AG04450 (cell line): ENCODE data around the gene MICAL2. TPM values are rescaled to one million over a fixed set of nuclear protein-coding genes. Genes with fewer than 3 reads are reported as not detected.

ENCODE experiments used
- CTCF ChIA-PET: fragments of 300-600, 350-600 bp; formaldehyde crosslinking; extraction: SDS; loops from one replicate; lab custom pipeline; 2022; ENCODE audit warnings: antibody characterized with exemption, inconsistent platforms; lab: Charles Lee
- POLR2A ChIA-PET: fragments of 350-600 bp; formaldehyde crosslinking; extraction: SDS; loops from one replicate; lab custom pipeline; 2021; ENCODE audit warnings: antibody characterized with exemption, inconsistent platforms; lab: Yijun Ruan, JAX
- DNase-seq: peaks from one replicate; pipeline ENCODE4 v3.0.0-alpha.2; 2011; ENCODE audit warnings: low read depth, low spot score
- H3K27ac ChIP-seq: one replicate; pipeline ENCODE4 v1.5.1; 2012; ENCODE audit warnings: low read depth, low read length, control low read depth
- H3K27me3 ChIP-seq: one replicate; pipeline ENCODE4 v1.6.0; 2012; ENCODE audit warnings: low read length; ENCODE audit not compliant: control insufficient read depth, insufficient read depth
- H3K4me3 ChIP-seq: 2 replicates; pipeline ENCODE4 v1.5.1; 2011; ENCODE audit warnings: mild to moderate bottlenecking, low read depth, low read length, control low read depth
- H3K9me3 ChIP-seq: 2 replicates; pipeline ENCODE4 v1.5.1; 2012; ENCODE audit warnings: low read length; ENCODE audit not compliant: control insufficient read depth, insufficient read depth
- polyA plus RNA-seq: library from polyadenylated mRNA; depleted of rRNA; stranded (reverse); fragments of >200 nt; gene quantifications from 2 replicates; pipeline ENCODE4 v1.2.3, GENCODE V29; 2011
- TF ChIP-seq, protein P1 (sequence below): IDR thresholded peaks from 2 replicates; pipeline ENCODE4 v1.5.1; 2011; ENCODE audit warnings: low read depth, low read length, control low read depth, inconsistent platforms

MICAL2 gene
- polyA plus RNA-seq, 1 experiment, result 171 TPM

DNA sequence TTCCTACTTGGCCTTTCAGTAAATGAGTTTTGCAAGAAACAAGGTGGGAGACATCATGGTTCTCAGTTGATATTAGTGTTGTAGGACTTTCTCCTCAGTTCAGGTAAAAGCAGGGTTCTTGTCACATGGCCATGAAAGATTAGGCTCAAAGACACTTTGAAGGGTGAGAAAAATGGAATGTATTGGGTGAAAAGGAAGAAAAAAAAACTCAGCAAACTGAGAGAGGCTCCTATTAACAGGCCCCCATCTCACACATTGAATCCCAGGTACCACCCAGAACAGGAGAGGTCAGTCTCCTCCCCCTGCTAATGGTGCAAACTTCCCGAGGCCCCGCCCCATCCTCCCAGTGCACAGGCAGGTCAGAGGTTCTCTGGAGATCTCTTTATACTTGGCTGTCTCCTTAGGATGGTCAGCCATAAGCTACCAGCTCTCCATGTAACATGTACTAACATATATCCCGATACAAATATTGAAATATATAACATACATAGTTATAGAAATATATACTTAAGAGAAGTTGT is 62.2 kb downstream of the MICAL2 start:
- TF ChIP-seq, protein P1, sequence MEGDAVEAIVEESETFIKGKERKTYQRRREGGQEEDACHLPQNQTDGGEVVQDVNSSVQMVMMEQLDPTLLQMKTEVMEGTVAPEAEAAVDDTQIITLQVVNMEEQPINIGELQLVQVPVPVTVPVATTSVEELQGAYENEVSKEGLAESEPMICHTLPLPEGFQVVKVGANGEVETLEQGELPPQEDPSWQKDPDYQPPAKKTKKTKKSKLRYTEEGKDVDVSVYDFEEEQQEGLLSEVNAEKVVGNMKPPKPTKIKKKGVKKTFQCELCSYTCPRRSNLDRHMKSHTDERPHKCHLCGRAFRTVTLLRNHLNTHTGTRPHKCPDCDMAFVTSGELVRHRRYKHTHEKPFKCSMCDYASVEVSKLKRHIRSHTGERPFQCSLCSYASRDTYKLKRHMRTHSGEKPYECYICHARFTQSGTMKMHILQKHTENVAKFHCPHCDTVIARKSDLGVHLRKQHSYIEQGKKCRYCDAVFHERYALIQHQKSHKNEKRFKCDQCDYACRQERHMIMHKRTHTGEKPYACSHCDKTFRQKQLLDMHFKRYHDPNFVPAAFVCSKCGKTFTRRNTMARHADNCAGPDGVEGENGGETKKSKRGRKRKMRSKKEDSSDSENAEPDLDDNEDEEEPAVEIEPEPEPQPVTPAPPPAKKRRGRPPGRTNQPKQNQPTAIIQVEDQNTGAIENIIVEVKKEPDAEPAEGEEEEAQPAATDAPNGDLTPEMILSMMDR, result no peak
- Histone ChIP-seq H3K4me3 (no peak overlapping the region), H3K27ac (no peak overlapping the region), H3K9me3 (no peaks in the 10 kb centered on the region), H3K27me3 (no peaks in the 10 kb centered on the region)
- ChIA-PET POLR2A (interaction anchor here (1.4 kb wide), 1 partner anchor 10 kb away, joined by 3 read pairs; no protein-coding TSS in a partner anchor), CTCF (interaction anchor here (1.1 to 1.5 kb wide), 3 partner anchors 12 to 128 kb away, joined by 3 to 4 read pairs (median 4); no protein-coding TSS in a partner anchor)
- no peak for DNase-seq

DNA sequence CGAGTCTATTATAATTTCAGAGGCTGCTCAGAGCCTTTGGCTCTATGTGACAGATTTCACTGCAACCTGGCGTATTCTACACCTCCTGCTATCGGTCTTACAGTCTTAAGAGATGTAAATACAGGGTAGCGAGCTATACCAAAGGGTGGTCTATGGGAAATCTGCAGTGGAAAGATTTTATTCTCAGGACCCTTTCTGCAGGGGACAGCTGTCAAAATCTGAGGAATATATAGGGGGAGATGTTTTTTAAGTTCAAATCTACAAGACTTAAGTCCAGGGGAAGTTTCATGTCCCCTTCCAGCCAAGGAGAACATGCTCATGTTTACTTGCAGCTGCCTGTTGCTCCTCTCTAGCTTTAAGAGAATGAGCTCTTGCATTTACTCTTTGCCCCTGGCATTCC is 62.7 kb downstream of the MICAL2 start:
- no peak for DNase-seq
- TF ChIP-seq, protein P1, result no peak
- Histone ChIP-seq H3K9me3 (no peaks in the 10 kb centered on the region), H3K4me3 (no peak overlapping the region), H3K27ac (peak overlapping the region; percentile 39), H3K27me3 (no peaks in the 10 kb centered on the region)
- ChIA-PET CTCF (interaction anchor here (1.1 to 1.5 kb wide), 3 partner anchors 12 to 129 kb away, joined by 3 to 4 read pairs (median 4); no protein-coding TSS in a partner anchor), POLR2A (interaction anchor here (1.4 kb wide), 1 partner anchor 9 kb away, joined by 3 read pairs; no protein-coding TSS in a partner anchor)

DNA sequence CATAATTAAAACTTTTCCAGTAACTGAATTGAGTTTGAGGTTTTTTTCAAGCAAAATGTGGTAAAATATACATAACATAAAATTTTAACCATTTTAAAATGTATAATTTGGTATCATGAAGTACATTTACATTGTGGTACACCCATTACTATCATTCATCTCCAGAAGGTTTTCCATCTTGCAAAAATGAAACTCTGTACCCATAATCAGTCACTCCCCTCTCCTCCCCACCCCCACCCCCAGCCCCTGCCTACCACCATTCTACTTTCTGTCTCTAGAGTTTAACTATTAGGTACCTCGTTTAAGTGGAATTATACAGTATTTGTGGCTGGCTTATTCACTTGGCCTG is 63.7 kb downstream of the MICAL2 start:
- CTCF ChIA-PET, result no interaction called here
- TF ChIP-seq, protein P1, result no peak
- Histone ChIP-seq H3K4me3 (no peak overlapping the region), H3K27ac (peak overlapping the region; percentile 33), H3K9me3 (no peaks in the 10 kb centered on the region), H3K27me3 (no peaks in the 10 kb centered on the region)
- no peak for DNase-seq
- POLR2A ChIA-PET, result no interaction called here

DNA sequence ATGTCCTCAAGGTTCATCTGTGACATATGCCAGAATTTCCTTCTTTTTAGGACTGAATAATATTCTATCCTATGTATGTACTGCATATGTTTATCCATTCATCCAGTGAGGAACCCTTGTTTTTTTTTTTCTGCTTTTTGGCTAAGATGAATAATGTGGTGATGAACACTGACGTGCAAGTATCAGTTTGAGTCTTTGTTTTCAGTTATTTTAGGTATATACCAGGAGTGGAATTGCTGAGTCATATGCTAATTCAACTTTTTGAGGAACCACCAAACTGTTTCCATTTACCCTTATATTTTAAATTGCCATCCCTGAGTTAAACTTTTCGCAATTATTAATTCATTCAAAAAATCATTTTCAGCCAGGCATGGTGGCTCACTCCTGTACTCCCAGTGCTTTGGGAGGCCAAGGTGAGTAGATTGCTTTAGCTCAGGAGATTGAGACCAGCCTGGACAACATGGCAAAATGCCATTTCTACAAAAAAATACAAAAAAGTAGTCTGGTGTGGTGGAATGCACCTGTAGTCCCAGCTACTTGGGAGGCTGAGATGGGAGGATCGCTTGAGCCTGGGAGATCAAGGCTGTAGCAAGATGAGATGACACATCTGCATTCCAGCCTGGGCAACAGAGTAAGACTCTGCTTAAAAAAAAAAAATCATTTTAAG is 64.2 kb downstream of the MICAL2 start:
- Histone ChIP-seq H3K27me3 (no peaks in the 10 kb centered on the region), H3K4me3 (no peak overlapping the region), H3K9me3 (no peaks in the 10 kb centered on the region), H3K27ac (peak overlapping the region; percentile 93)
- no peak for DNase-seq
- CTCF ChIA-PET, result no interaction called here
- POLR2A ChIA-PET, result interaction anchor here (0.7 kb wide), 1 partner anchor 26 kb away, joined by 3 read pairs; no protein-coding TSS in a partner anchor
- TF ChIP-seq, protein P1, result no peak

DNA sequence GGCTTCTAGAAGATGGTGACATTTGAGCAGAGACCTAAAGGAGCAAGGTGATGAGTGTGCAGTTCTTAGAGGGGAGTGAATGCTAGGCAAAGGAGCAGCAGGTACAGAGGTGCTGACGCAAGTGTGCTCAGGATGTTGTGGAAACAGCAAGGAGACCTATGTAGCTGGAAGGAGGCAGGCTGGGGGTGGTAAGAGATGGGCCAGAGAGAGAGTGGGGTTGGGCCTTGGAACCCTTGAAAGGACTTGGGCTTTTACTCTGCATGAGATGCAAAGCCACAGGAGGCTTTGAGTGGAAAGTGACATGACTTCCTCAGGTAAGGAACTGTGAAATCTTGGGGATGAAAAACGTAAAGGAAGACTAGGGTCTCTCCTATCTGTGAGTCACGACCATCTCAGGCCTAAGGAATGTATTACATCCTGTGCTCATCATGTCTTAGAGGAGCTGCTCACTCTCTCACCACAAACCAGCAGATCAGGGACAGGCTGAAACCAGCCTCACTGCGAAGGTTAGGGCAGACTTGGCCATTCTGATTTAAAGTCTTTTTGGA is 65.4 kb downstream of the MICAL2 start:
- H3K9me3 ChIP-seq, result no peaks in the 10 kb centered on the region
- no peak for DNase-seq
- TF ChIP-seq, protein P1, result no peak
- H3K27me3 ChIP-seq, result no peaks in the 10 kb centered on the region
- H3K4me3 ChIP-seq, result no peak overlapping the region
- peak overlapping the region; percentile 93 for H3K27ac ChIP-seq
- POLR2A ChIA-PET, result interaction anchor here (1.2 kb wide), 2 partner anchors 25 to 65 kb away, joined by 3 read pairs; partner anchors contain the start of gene MICAL2
- CTCF ChIA-PET, result no interaction called here
